GM12875 (cell line): ENCODE data around the gene PAX8.

Experiments used
- H3K4me3 ChIP-seq: one replicate; pipeline ENCODE4 v1.5.1; 2011; ENCODE audit warnings: low read depth, low read length, control low read depth
- CTCF ChIP-seq: IDR thresholded peaks from 2 replicates; pipeline ENCODE4 v1.5.1; 2011; ENCODE audit warnings: low read depth, mild to moderate bottlenecking, control low read depth, inconsistent platforms, low read length, moderate library complexity, borderline replicate concordance; ENCODE audit not compliant: insufficient read depth

PAX8 gene

GRCh38 chr2:113229795-113230194 is 48.9 kb downstream of the PAX8 start:
- H3K4me3 ChIP-seq: no peak overlapping the region
- TF ChIP-seq CTCF: no peak

GRCh38 chr2:113228991-113229716 is 49.6 kb downstream of the PAX8 start:
- no peak overlapping the region for H3K4me3 ChIP-seq
- no peak for TF ChIP-seq CTCF

- no peak overlapping the region for H3K4me3 ChIP-seq
- TF ChIP-seq CTCF: no peak
Observed at GRCh38 chr2:113228351-113228750, 50.4 kb downstream of the PAX8 start.

DNA sequence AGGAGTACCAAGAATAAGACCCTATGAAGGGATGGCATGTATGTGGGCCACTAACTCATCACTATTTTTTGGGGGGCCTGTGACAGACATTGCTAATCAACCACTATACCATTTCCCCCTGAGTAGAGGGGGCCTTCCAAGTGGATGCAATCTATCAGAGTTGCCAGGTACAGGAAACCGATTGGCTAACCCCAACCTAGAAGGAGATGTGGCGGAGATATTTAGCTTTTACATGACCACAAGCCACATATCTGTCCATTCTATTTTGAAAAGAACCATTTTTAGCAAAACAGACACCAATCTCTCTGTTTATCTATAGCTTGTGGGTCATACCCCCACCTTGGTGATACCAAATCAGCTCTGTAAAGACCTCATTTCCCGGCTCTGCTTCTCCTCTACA is 51.0 kb downstream of the PAX8 start:
- no peak for TF ChIP-seq CTCF
- H3K4me3 ChIP-seq: no peak overlapping the region

DNA sequence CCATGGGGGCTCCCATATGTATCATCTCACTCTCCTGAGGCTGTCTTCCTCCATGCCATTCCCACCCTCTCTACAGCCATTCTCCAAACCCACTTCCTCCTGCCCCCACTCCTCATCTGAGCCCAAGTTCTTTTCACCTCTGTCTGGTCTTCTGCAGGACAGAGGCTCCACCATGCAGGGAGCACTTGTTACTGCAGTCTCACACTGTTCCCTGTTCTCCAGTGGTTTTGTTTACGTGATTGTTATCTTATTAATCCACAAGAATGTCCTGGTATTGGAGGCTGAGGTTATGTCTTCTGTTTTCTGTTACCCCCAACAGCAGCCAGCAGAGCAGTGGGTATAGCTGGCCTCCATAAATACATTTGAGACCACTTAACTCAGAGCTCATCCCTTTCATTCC is 51.4 kb downstream of the PAX8 start:
- TF ChIP-seq CTCF: no peak
- H3K4me3 ChIP-seq: no peak overlapping the region

DNA sequence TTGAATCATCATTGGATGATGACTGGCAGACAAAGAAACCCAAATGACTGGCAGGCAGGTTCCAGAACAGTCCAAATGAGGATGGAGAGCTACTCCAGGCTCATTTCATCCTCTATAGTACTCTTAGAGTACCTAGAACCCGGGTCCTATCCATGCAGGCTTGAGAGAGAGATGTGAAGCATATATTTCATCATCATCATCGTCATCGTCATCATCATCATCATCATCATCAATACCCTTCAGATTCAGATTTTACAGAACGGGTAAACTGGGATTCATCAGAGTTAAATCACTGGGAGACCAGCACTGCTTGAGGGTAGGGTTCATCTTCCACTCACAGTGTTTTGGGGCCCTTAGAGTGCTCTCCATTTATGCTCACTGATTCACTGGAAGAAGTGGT is 52.3 kb downstream of the PAX8 start:
- no peak overlapping the region for H3K4me3 ChIP-seq

More for the DNA sequence above, 52.3 kb downstream of the PAX8 start:
- no peak for TF ChIP-seq CTCF
